Body of pancreas (tissue), 4 donors: ENCODE data around the gene SYNE2.

Source experiments
- POLR2A ChIP-seq, 3 donors: fragments of 450-650 bp; IDR thresholded peaks; one replicate each; pipeline ENCODE4 v1.6.1; 2016; ENCODE audit warnings: antibody characterized with exemption in 3 of 3, mild to moderate bottlenecking in 2 of 3
- TF ChIP-seq, protein P1 (sequence below), 7 experiments: fragments of 450-650 bp in 4 of 7; fragments of 200-600 bp in 3 of 7; sonication (generic) in 3 of 7; IDR thresholded peaks; one replicate each; pipeline ENCODE4 v1.5.1; 2016 to 2019; ENCODE audit warnings: antibody characterized with exemption in 7 of 7

DNA sequence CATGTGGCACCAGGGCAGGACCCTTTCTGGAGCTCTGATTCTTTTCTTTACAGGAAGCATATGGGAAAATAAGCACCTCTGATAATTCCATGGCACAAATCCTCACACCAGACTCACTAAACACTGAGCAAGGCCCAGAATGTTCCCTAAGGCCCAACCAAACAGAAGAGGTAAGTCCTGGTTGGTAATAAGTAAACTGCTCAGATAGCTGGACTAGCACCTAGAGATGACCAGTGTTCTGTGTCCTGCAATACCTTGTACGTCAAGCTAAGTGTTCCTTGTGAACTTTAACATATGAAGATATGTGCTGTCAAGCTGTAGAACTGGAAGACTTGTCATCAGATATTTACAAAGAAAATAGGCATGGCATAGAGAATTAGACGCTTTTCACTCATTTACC is 254.6 kb downstream of the SYNE2 start:
- TF ChIP-seq, protein P1, sequence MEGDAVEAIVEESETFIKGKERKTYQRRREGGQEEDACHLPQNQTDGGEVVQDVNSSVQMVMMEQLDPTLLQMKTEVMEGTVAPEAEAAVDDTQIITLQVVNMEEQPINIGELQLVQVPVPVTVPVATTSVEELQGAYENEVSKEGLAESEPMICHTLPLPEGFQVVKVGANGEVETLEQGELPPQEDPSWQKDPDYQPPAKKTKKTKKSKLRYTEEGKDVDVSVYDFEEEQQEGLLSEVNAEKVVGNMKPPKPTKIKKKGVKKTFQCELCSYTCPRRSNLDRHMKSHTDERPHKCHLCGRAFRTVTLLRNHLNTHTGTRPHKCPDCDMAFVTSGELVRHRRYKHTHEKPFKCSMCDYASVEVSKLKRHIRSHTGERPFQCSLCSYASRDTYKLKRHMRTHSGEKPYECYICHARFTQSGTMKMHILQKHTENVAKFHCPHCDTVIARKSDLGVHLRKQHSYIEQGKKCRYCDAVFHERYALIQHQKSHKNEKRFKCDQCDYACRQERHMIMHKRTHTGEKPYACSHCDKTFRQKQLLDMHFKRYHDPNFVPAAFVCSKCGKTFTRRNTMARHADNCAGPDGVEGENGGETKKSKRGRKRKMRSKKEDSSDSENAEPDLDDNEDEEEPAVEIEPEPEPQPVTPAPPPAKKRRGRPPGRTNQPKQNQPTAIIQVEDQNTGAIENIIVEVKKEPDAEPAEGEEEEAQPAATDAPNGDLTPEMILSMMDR (IDR thresholded peaks at IDR 0.05) = no peak
- peak in 2 of 3 donors; percentile 22 to 32 for TF ChIP-seq POLR2A (IDR thresholded peaks at IDR 0.05)
